HCT116 (cell line): ENCODE measurements around the gene AHRR. TPM values are rescaled to one million over a fixed set of nuclear protein-coding genes. Genes with fewer than 3 reads are reported as not detected.
"Not testable (repeated sequence)": the region's sequence is repeated elsewhere in the genome, so short reads cannot be mapped to it uniquely, and the experiment has no call there.

Experiments
- ATAC-seq: fragments of 200-7000 bp; cut with Tn5 transposase; 2 replicates; pipeline ENCODE4 v1.9.1; 2020; ENCODE audit warnings: mild to moderate bottlenecking, moderate library complexity
- BruUV-seq: library from RNA; stranded (reverse); fragments of 400-500 nt; replicated peaks from 2 replicates; lab custom pipeline; 2021; lab: Mats Ljungman, UMichigan
- CTCF ChIA-PET: fragments of 300-600 bp; sonication (Branson Sonifier 250); formaldehyde crosslinking; loops from one replicate; lab custom pipeline; 2021; ENCODE audit warnings: antibody characterized with exemption; lab: Charles Lee
- POLR2A ChIA-PET: fragments of 300-600, 350-600 bp; sonication (Branson Sonifier 250); formaldehyde crosslinking; loops from one replicate; lab custom pipeline; 2021; ENCODE audit warnings: antibody characterized with exemption; lab: Charles Lee
- RAD21 ChIA-PET, 2 experiments: fragments of 300-600 bp; sonication (Branson Sonifier 250); formaldehyde crosslinking; loops; one replicate each; lab custom pipeline; 2023; ENCODE audit warnings: low total read pairs in 2 of 2; ENCODE audit not compliant: uncharacterized antibody in 2 of 2, unreplicated experiment in 2 of 2, low non-redundant PET in 1 of 2; lab: Charles Lee
- DNase-seq: peaks from one replicate; pipeline ENCODE4 v3.0.0-alpha.2; 2010; ENCODE audit warnings: low read depth, low spot score
- H2AFZ ChIP-seq: fragments of 200-600 bp; shearing (Covaris generic), sonication (generic); 2 replicates; pipeline ENCODE4 v1.6.1; 2017; ENCODE audit warnings: low read depth, mixed run types, mixed read lengths, antibody characterized with exemption, low read length; ENCODE audit not compliant: poor library complexity, severe bottlenecking
- H3K27ac ChIP-seq: 2 replicates; pipeline ENCODE4 v1.5.1; 2012; ENCODE audit warnings: low read depth, low read length
- H3K27me3 ChIP-seq: fragments of 200-600 bp; sonication (generic); 2 replicates; pipeline ENCODE4 v1.6.1; 2016; ENCODE audit warnings: mixed run types, low read length, mixed read lengths; ENCODE audit not compliant: insufficient read depth
- H3K36me3 ChIP-seq, 2 experiments: fragments of 200-500 bp in 1 of 2; fragments of 200-600 bp in 1 of 2; sonication (Bioruptor generic) in 1 of 2; sonication (generic) in 1 of 2; 2 replicates each; pipeline versions ENCODE4 v1.5.1 to v1.6.1; 2014 to 2016; ENCODE audit warnings: low read length in 2 of 2, inconsistent platforms in 1 of 2, mixed read lengths in 1 of 2, mixed run types in 1 of 2; ENCODE audit not compliant: insufficient read depth in 2 of 2, control insufficient read depth in 1 of 2
- H3K4me1 ChIP-seq, 2 experiments: fragments of 200-600 bp in 1 of 2; sonication (generic) in 1 of 2; 2 replicates each; pipeline versions ENCODE4 v1.5.1 to v1.6.1; 2012 to 2017; ENCODE audit warnings: low read length in 2 of 2, inconsistent platforms in 1 of 2, mild to moderate bottlenecking in 1 of 2, mixed read lengths in 1 of 2, mixed run types in 1 of 2, moderate library complexity in 1 of 2; ENCODE audit not compliant: insufficient read depth in 2 of 2, control insufficient read depth in 1 of 2
- H3K4me2 ChIP-seq: fragments of 200-600 bp; sonication (generic); 2 replicates; pipeline ENCODE4 v1.6.1; 2017; ENCODE audit warnings: mixed run types, low read length, mixed read lengths
- H3K4me3 ChIP-seq, 2 experiments: fragments of 200-600 bp in 1 of 2; sonication (generic) in 1 of 2; replicated peaks in 1 of 2; 2 replicates each; pipeline ENCODE4 v1.5.1; 2011 to 2016; ENCODE audit warnings: low read length in 2 of 2, control low read depth in 1 of 2, low read depth in 1 of 2, mild to moderate bottlenecking in 1 of 2, mixed read lengths in 1 of 2, mixed run types in 1 of 2
- H3K79me2 ChIP-seq: fragments of 200-600 bp; sonication (generic); 2 replicates; pipeline ENCODE4 v1.6.1; 2017; ENCODE audit warnings: mild to moderate bottlenecking, mixed run types, low read length, moderate library complexity, mixed read lengths; ENCODE audit not compliant: insufficient read depth
- H3K9ac ChIP-seq: fragments of 200-600 bp; sonication (generic); 2 replicates; pipeline ENCODE4 v1.6.1; 2016; ENCODE audit warnings: low read length, mixed read lengths
- H3K9me2 ChIP-seq: fragments of 200-600 bp; sonication (generic), shearing (Covaris generic); 2 replicates; pipeline ENCODE4 v1.6.1; 2017; ENCODE audit warnings: mixed run types, mild to moderate bottlenecking, moderate library complexity; ENCODE audit not compliant: insufficient read depth
- H3K9me3 ChIP-seq, 2 experiments: fragments of 200-500 bp in 1 of 2; fragments of 200-600 bp in 1 of 2; sonication (Bioruptor generic) in 1 of 2; sonication (generic) in 1 of 2; 2 replicates each; pipeline ENCODE4 v1.6.1; 2014 to 2017; ENCODE audit warnings: low read length in 2 of 2, mixed read lengths in 2 of 2, inconsistent platforms in 1 of 2, low read depth in 1 of 2, mild to moderate bottlenecking in 1 of 2, mixed run types in 1 of 2, moderate library complexity in 1 of 2; ENCODE audit not compliant: control insufficient read depth in 1 of 2, insufficient read depth in 1 of 2
- H4K20me1 ChIP-seq: fragments of 200-600 bp; sonication (generic), shearing (Covaris generic); 2 replicates; pipeline ENCODE4 v1.6.1; 2017; ENCODE audit warnings: mixed run types, mild to moderate bottlenecking, moderate library complexity; ENCODE audit not compliant: insufficient read depth
- intact Hi-C: fragments of 100-400 bp; cut with micrococcal nuclease; formaldehyde crosslinking; loops from 2 replicates; pipeline ENCODE4 v1.10.0; 2022
- total RNA-seq: library from RNA; stranded (reverse); gene quantifications from one replicate; pipeline ENCODE4 v1.2.1, GENCODE V29; 2021; ENCODE audit not compliant: unreplicated experiment

The AHRR gene
- total RNA-seq, 1 experiment from 2014 or later = 12.7 TPM

DNA sequence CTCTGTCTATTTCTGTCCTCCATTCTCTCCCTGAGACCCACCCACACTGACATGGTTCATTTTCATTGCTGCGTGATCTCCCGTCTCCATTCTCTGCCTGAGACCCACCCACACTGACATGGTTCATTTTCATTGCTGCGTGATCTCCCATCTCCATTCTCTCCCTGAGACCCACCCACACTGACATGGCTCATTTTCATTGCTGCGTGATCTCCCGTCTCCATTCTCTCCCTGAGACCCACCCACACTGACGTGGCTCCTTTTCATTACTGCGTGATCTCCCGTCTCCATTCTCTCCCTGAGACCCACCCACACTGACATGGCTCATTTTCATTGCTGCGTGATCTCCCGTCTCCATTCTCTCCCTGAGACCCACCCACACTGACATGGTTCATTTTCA lies 30.2 kb upstream of the AHRR start:
- H2AFZ ChIP-seq, H3K9me2 ChIP-seq, H3K4me3 ChIP-seq, POLR2A ChIA-PET, ATAC-seq, H3K36me3 ChIP-seq, intact Hi-C loops, CTCF ChIA-PET, H3K9me3 ChIP-seq, H3K27me3 ChIP-seq, BruUV-seq, H3K27ac ChIP-seq, DNase-seq, RAD21 ChIA-PET, H3K4me2 ChIP-seq, H3K9ac ChIP-seq, H4K20me1 ChIP-seq, H3K4me1 ChIP-seq: not testable (repeated sequence)
- H3K79me2 ChIP-seq = peaks cover 34% of the 10 kb centered on the region

- H3K9me3 ChIP-seq, H3K27me3 ChIP-seq: not testable (repeated sequence)
Measured at GRCh38 chr5:294788-295187, 26.7 kb upstream of the AHRR start.

GRCh38 chr5:296207-296606 lies 25.3 kb upstream of the AHRR start:
- H3K9me2 ChIP-seq, H3K4me1 ChIP-seq, RAD21 ChIA-PET, H3K27me3 ChIP-seq, H3K4me3 ChIP-seq, H3K4me2 ChIP-seq, DNase-seq, ATAC-seq, intact Hi-C loops, H3K27ac ChIP-seq, H3K36me3 ChIP-seq, H3K9ac ChIP-seq, POLR2A ChIA-PET, H4K20me1 ChIP-seq, BruUV-seq, H3K9me3 ChIP-seq, H2AFZ ChIP-seq, CTCF ChIA-PET: not testable (repeated sequence)
- H3K79me2 ChIP-seq = peaks cover 19% of the 10 kb centered on the region; the same call in 1 of the 2 replicates

More at GRCh38 chr5:294788-295187, 26.7 kb upstream of the AHRR start:
- ATAC-seq, BruUV-seq, H3K4me1 ChIP-seq, RAD21 ChIA-PET, H2AFZ ChIP-seq, H3K9ac ChIP-seq, H3K4me3 ChIP-seq, H3K4me2 ChIP-seq, H3K27ac ChIP-seq, H3K9me2 ChIP-seq, H4K20me1 ChIP-seq, CTCF ChIA-PET, H3K36me3 ChIP-seq, POLR2A ChIA-PET, intact Hi-C loops, DNase-seq: not testable (repeated sequence)
- peaks cover 22% of the 10 kb centered on the region; the same call in 1 of the 2 replicates for H3K79me2 ChIP-seq

GRCh38 chr5:296954-297353 lies 24.6 kb upstream of the AHRR start:
- H3K79me2 ChIP-seq = peaks cover 14% of the 10 kb centered on the region; the same call in 1 of the 2 replicates
- H4K20me1 ChIP-seq, CTCF ChIA-PET, H3K4me3 ChIP-seq, POLR2A ChIA-PET, H3K9me3 ChIP-seq, H3K9ac ChIP-seq, H3K36me3 ChIP-seq, H3K9me2 ChIP-seq, RAD21 ChIA-PET, H3K4me2 ChIP-seq, BruUV-seq, DNase-seq, H3K27ac ChIP-seq, H2AFZ ChIP-seq, H3K4me1 ChIP-seq, H3K27me3 ChIP-seq, intact Hi-C loops, ATAC-seq: not testable (repeated sequence)
